DMS53 (cell line): ENCODE results near the gene LONP1.
"Not testable (repeated sequence)": the region's sequence is repeated elsewhere in the genome, so short reads cannot be mapped to it uniquely, and the experiment has no call there.

Experiments used
- DNase-seq: peaks from one replicate; lab custom pipeline; 2025; lab: John Stamatoyannopoulos, UW

The LONP1 gene

GRCh38 chr19:5693195-5694166 is 26.5 kb downstream of the LONP1 start:
- DNase-seq, result peak; percentile 37

- peak; percentile 34 for DNase-seq
Measured at GRCh38 chr19:5692723-5693194, 27.2 kb downstream of the LONP1 start.

- no peak for DNase-seq
Measured at GRCh38 chr19:5691822-5692722, 27.9 kb downstream of the LONP1 start.

- peak; percentile 60 for DNase-seq
Measured at GRCh38 chr19:5690955-5691821, 28.8 kb downstream of the LONP1 start.

GRCh38 chr19:5690125-5690954 is 29.6 kb downstream of the LONP1 start, which contains the start of gene RPL36:
TSS of gene RPL36 (plus strand) at chr19:5690295. CDS start at chr19:5690508, 213 bp downstream.
- DNase-seq, result peak; percentile 95

- DNase-seq, result not testable (repeated sequence)
Measured at GRCh38 chr19:5688262-5688881, 31.6 kb downstream of the LONP1 start.

GRCh38 chr19:5687360-5688198 is 32.4 kb downstream of the LONP1 start:
- DNase-seq, result peak; percentile 48

GRCh38 chr19:5686647-5687359 is 33.1 kb downstream of the LONP1 start:
- DNase-seq, result peak; percentile 93

- no peak for DNase-seq
Measured at GRCh38 chr19:5686326-5686646, 33.7 kb downstream of the LONP1 start.

- no peak for DNase-seq
Measured at GRCh38 chr19:5684694-5685430, 35.1 kb downstream of the LONP1 start.

GRCh38 chr19:5683177-5683886 is 36.6 kb downstream of the LONP1 start:
- DNase-seq, result no peak

GRCh38 chr19:5682107-5682482 is 37.9 kb downstream of the LONP1 start:
- no peak for DNase-seq

- DNase-seq, result no peak
Measured at GRCh38 chr19:5681391-5682106, 38.4 kb downstream of the LONP1 start.

GRCh38 chr19:5680437-5681368 is 39.2 kb downstream of the LONP1 start, which contains the start of the genes HSD11B1L and MICOS13:
TSS of gene HSD11B1L (plus strand) at chr19:5681027. CDS start at chr19:5684833, 3,806 bp downstream.
TSS of gene MICOS13 (minus strand) at chr19:5680516. CDS start at chr19:5680486, 30 bp downstream.
- DNase-seq, result peak; percentile 98

GRCh38 chr19:5680084-5680436 is 39.9 kb downstream of the LONP1 start:
- DNase-seq, result peak; percentile 50
